ENCODE results near the gene EPHA3.

EPHA3 gene

DNA sequence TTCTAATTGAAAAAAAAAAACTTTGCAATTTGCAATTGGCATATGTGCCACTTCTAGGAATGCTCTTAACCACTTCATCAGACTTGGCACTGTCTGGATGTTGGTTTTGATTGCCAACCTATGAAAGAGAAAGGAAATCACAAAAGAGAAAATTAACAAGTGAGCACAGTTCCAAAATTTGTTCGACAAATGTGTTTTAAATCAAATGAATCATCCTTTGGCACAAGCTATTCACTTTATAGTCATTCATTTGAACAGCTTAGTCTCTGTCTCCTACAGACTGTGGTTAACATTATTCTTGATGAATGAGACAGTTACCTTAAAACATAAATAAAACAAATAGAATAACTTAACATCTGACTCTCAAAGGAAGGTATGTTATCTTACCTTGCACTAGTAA is 265.0 kb downstream of the EPHA3 start:
- DNase-seq: peak; percentile 32 to 85

DNA sequence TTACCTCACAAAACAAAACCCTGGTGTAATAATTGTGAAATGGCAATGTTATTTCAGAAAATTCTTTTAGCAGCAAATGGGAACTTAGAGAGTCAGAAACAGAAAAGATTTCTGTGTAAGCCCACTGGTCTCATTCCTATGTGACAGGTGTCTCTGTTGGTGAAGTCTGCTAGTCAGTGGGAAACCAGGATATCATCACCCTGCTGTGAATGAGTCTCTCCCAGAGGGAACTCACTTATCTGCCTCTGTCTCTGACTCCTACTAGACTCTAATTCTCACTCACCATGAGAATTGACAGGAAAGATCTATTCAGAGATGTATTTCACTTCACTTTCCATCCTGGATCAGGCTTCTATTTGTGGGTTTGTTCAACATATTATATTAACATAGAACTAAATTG is 266.0 kb downstream of the EPHA3 start:
- DNase-seq: no peak

DNA sequence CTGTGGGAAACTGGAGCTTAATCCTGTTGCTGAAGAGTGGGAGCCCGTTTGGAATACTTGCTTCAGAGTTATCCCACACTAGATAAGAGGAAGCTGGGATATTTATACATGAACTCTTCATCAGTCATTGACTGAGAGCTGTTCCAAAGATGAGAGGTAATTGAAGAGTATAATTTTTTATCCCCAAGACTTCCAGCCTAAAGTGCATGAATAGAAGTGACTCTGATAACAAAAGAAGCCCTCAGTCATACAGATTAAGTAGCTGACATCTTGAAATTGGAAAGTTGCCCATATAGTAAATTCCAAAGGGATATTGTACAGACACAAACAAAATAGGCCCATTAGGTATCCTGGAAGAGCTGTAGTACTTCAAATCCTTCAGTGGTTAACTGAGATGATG is 268.0 kb downstream of the EPHA3 start:
- no peak for DNase-seq

DNA sequence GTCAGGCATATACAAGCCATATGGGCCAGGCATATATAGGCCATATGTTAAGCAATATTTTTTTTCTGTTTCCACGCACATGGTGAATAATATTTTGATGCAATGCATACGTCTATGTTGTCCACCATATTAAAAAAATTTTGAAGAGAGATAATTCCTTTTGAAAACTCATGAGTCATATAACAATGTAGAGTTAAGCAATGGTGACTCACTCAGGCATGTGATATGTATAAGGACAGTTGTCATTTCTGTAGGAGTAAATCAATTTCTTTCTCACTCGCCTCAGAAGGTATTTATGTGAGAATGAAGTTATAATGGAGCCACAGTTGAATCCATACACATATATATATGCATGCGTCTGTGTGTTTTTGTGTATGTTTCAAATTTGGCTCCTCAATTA is 272.6 kb downstream of the EPHA3 start:
- no peak for DNase-seq

DNA sequence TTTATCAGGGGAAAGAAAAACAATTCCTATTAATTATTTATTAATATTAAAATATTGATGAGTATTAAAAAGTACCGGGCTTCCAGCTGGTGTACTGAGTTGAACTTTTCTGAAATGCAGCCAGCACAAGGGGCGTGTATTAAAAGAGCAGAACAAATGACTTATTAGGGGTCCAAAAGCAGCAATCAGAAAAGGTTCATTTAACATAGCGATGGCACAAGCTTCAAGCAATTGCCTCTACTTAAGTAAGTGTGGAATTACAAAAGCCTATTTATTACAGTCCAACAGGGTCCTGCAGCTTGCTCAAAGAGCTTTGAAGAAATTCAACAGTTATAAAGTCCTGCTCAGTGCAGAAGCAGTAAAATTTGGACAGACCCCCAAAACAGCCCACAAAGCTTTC is 285.6 kb downstream of the EPHA3 start:
- DNase-seq: no peak

DNA sequence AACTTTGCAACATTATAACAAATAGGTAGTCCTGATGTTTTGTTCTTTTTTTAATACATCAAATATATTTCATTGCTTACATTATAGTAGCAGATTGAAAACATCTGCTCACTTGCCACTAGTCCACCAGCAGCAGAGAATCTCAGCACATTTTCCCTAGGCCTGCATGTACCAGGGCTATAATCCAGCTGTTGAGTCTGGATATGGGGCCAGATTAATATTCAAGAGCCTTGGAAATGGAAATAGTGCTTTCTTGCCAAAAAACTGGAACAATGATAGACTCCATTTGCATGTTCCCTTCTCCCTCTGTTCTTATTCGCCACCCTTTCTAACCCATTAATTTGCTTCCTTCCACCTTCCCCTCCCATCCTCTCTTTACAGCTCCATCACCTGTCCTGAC is 288.0 kb downstream of the EPHA3 start:
- no peak for DNase-seq

DNA sequence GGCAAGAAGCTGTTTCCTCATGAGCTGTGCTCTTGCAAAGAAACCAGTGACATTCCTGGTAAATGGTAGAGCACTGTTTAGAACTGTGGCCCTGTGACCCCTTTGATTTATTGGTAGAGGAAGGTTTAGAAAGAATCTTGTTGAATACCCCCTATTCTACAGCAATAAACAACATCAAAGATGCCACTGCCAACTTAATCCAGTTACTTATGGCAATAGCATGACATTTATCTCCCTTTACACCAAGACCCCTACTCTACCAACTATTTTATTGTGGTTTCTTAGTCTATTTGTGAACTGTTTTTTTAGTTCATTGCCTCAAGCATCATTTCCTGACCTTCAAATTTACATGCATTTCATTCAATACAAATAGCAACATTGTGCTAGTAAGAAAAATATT is 288.6 kb downstream of the EPHA3 start:
- no peak for DNase-seq

DNA sequence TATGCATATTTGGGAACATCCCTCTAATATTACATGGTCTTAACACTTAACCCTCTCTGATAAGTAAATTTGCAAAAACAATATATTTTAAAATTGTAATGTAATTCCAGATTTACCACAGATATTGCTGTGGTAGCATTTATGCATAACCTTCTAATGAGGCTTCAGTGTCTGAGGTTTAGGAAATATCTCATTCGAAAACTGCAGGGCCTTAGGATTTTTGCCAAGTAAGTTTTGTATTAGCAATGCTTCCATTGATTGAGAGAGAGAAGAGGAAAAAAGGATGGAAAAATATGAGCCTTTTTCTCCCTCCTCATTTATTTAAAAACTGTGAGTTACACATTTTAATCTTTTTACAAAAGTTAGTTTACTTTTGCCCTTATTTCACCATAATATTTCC is 294.6 kb downstream of the EPHA3 start:
- no peak for DNase-seq

DNA sequence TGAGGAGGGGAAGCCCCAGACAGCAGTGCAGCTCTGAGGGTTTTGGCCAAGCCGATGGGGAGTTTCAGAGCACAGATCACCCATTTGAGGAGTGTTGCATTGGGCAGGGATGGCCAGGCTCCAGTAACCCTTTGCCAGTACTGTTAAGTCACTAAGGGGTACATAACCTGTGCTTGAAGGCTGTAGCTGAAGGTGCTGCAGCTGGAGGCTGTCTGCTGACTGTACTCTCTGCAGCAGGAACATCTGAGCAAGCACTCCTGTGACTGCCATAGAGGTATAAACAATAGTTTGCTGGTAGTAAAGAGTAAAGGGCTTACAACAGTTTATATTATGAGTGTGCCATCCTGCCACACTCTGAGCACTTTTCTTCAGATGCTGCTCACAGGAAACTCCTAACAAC is 297.8 kb downstream of the EPHA3 start:
- no peak for DNase-seq

DNA sequence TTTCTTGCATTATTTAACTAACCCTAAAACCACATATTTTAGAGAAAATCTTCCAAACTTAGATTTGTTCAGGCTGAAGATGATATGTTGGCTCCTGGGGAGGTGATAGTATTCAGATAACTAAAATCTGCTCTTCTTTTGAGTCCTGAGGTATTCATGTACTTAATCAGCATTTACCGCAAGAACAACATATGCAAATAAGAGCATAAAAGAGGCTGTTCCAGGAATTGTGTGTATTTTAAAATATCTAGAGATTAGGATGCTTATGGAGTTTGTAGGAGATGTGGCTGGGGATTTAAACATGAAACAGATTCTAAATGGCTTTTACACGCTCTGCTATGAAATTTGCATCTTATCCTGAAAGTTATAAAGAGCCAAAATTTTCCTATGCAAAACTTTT is 298.2 kb downstream of the EPHA3 start:
- DNase-seq: no peak

DNA sequence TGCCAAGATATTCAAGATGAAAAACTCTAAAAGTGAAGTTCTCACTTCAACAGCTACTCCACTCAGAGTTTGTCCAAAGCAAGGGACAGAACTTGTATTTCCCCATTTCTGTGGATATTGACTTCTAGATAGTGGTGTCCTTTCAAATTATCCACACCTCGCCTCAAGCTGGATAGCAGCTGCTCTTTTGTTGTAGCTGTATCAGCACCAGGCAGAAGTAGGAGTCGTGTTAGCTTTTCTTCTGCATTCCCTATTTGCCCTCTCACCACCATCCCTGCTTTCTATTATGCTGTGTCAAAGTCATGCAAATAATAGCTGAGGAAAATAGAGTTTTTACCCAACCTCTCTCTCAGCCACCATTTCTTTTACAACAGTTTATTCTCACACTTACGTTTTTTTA is 303.8 kb downstream of the EPHA3 start:
- DNase-seq: no peak

DNA sequence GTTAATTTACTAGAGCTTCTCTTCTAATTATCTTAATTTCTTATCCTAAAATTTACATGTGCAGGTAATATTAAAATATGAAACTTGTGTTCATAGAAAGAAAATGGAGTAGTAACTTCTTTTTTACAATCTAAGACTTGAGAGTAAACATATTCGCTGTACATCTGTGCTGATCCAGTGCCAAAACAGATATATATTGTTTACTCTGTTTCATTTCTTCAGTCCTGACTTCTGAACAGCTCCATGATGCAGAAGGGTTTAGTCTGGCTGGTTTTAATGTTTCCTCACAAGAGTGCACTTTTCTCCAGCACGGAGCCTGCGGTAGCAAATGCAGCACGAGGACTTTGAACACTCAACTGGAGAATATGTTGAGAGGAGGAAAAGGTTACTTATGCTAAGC is 306.8 kb downstream of the EPHA3 start:
- no peak for DNase-seq

DNA sequence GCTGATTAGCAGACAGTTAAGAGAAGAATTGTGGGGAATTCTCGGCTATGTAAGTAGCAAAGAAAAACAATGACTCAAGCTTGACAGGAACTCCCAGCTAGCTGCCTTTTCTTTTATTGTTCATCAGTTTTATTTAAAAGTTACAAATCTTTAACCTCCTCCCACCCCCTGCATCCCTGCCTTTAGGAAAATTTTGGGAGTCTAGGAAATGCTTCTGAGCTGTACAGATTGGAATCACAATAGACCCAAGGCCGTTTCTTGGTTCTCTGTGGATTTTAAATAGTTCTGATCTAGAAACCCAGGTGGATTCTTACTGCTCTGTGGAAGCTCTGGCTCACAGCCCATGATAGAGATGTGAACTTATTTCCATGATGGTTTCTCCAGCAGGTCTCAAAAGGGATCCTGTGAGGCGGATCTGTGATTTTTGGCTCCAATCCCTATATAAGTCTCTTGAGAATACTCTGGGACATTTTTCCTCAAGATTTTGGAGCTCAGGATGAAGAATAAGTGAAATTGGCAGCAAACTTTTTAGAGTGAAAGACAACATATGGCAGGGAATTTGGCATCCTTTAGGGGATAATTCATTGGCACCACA is 312.3 kb downstream of the EPHA3 start:
- DNase-seq: peak; percentile 59 to 90

DNA sequence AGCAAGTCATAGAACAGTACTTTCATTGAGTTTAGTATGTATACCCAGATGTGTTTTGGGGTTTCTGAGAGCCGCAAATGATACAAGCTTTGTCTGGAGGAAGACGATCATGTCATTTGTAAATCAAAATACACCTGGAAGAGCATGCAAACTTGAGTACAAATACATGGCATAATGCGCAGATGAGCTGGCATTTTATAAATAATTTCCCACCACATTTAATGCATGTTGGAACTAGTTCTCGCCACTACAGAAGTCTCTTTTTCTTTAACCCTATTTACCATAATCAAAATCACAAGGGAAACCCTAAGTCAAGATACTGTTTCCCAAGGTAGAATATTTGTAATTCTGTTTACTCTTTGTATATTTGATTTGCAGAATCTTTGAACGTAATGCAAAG is 318.6 kb downstream of the EPHA3 start:
- DNase-seq: no peak

DNA sequence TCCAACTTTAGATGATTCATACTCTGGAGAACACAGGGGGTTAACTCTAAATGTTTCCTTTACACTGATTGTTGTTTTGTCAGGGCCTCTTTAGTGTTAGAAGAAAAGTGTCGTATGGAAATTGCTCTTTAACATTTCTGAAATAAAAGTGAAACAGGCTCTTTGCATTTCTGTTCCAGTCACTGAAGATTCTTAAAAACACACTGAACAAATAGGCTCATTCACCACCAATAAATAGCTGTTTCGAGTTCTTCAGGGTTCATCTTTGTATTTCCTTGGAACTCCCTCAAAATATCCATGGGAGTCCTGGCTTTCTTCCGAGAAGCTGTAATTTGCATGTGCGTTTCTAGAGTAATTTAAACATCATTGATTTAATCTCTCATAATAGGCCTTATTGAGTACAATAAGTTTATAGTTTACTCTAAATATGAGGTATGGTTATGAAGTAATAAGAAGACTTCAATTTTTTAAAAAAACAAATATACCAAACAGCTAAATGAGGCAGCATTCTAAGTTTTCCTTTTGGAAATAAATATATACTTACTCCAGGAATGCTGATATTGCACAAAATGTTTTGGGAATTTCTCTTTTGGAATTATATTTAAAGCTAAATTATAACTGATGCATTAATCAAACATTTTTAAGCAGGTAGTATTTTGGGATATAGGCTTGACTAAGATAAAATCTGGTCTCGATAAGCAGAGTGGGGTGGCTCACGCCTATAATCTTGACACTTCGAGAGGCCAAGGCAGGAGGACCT is 327.4 kb downstream of the EPHA3 start:
- DNase-seq: peak in 1 of 2 experiments; percentile 40

DNA sequence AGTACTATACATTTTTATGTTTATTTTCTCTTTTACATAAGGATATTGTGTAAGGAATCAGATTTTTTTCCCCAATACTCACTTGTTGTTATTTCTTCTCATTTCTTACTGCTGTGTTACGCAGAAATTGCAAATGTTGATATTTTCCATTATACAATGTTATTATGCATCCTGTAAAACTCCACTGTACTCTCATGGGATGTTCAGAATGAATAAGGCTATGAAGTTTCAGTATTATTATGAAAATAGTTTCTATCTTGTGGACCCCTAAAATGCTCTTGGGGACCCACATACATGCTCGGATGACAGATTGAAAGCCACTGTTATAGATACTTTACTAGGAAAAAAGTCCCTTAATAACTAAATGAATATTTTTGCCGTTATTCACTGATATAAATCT is 329.4 kb downstream of the EPHA3 start:
- no peak for DNase-seq

DNA sequence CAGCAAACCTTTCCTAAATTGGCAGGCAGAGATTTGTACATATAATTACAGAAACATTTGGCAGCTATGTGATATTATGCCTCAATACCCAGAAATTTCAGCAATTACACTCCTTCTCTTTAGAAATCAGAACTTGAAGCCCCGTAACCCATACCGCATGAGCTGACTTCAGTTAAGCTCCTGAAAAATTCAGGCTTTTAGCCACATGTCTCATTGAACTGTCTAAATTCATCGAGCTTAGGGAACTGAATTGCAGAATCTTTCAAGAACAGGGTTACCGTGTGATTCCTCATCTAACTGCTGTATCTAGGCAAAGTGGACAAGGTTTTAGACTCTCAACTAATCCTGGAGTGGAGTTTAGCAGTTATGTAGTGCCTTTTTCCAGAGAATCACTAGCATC is 333.0 kb downstream of the EPHA3 start:
- DNase-seq: no peak

DNA sequence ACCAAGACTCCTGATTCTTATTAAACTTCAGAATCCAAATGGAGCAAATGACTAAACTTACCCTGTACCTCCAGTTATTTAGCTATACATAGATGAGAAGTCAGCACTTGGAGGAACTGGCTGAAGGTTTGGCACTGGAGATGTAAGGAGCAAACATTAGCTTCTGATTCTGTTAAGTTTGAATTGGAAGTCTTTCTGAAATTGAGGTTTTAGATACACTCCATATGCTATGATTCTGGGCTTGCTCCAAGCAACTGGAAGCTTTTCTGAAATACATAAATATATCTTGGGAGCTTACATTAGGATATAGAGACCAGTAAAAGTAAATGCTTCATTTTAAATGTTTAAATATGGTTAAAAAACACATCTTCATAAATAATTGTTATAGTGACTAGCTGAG is 333.7 kb downstream of the EPHA3 start:
- DNase-seq: no peak

DNA sequence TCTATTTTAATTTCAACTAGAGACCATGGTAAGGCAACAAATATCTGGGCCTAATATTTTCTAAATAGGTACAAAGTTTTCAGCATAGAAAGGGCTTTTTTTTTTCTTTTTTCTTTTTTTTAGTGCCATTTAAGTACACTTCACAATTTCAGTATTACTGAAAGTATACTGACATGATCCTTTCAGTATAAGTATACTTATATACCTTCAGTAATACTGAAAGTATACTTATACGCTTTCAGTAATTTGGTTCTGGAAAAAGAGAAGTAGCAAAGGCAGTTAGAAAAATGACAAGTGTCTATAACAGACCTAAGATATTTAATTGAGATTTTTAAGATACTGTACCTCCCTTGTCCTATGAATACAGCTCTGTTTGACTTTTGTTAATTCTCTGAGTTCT is 339.2 kb downstream of the EPHA3 start:
- no peak for DNase-seq

DNA sequence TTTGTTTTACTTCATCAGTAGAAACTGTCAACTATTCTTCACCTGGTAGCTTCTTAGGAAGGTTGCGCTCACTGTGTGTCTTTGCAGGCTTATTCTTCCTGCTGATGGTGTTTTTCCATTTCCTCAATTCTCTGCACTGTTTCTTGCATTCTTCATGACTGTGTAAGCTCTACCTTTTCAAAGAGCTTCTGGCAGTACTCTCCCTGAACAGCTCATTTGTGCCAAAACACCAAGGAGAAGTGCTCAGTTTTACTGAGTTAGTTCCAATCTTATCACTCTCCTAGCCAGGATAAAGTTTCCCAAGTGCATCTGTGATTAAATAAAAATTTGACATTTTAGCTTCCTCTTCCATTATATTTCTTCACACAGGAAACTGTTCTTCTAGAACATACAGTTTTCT is 339.8 kb downstream of the EPHA3 start:
- DNase-seq: no peak

DNA sequence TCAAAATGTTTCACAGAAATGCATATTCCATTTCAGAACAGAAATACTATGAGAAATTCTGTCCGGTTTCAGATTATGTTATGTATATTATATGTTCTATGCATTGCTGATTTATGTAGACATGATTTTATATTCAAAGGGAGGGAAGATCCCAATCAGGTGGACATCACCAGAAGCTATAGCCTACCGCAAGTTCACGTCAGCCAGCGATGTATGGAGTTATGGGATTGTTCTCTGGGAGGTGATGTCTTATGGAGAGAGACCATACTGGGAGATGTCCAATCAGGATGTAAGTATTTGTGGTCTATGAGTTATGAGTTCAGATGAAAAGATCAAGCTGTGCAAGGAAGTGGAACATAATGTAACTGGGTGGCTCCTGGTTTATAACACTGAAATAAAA is 341.7 kb downstream of the EPHA3 start:
- DNase-seq: no peak

DNA sequence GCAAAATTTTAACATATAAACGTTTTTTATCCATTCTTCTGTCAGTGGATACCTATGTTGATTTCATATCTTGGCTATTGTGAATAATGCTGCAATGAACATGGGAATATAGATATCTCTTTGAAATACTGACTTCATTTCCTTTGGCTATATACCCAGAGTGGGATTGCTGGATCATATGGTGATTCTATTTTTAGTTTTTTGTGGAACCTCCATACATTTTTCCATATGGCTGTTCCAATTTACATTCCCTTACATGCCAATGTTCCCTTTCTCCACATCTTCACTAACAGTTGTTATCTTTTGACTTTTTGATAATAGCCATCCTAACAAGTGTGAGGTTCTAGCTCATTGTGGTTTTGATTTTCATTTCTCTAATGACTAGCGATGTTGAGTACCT is 344.6 kb downstream of the EPHA3 start:
- no peak for DNase-seq

DNA sequence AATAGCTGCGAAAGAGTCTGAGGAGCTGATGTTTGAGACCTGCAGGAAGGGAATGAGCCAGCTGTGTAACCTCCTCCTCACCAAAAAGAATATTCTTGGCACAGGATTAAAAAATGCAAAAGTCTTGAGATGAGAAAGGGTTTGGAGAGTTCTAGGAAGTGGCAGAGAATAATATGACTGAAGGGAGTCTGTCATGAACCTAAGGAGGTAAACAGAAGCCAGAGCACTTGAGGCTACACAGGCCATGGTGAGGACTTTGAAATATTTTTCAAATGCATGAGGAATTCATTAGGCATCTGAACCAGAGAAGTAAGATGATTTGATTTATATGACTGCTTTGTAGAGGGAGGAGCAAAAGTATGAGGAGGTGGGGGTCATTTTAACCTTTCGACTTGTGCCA is 347.8 kb downstream of the EPHA3 start:
- DNase-seq: no peak

DNA sequence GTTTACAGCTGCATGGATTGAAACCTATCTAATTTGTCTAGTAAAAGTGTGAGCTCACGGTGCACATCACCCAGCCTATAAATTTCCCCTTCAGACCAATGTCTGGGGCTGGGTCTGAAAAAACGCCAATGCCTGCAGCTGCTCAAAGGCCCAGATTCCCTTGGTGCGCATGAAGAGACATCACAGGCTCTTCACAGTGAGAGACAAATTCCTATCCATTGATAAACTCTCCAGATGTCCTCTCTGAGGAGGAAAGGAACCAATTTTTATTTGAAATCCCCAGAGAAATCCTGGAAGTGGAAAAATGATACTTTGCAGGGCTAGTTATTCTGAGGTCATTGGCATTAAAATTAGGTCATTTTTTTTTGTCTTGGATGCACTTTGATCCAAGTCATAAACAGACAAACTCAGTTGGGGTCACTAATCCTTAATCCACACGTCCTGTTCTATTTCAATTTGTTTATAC is 360.5 kb downstream of the EPHA3 start:
- peak in 1 of 2 experiments; percentile 19 for DNase-seq

DNA sequence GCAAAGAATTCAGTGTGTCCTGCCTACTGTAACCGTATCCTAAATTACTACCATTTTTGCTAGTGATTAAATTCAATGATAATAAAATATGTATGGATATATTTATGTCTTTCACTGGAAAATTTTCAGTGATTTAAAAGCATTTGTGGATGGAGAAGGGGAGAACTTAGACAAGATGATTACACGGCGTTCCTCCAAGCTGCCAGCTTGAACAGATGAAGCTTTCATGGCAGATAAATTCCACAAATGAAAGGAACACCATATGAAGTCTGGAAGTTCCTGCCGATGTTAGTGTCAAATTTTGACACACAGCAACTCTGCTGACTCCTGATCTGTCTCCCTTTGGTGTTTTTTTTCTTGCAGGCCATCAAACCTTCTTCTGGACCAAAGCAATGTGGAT is 364.7 kb downstream of the EPHA3 start:
- no peak for DNase-seq
